ENCODE results near the gene GRK1.
"Not testable (repeated sequence)": the region's sequence is repeated elsewhere in the genome, so short reads cannot be mapped to it uniquely, and the experiment has no call there.

Gene GRK1

DNA sequence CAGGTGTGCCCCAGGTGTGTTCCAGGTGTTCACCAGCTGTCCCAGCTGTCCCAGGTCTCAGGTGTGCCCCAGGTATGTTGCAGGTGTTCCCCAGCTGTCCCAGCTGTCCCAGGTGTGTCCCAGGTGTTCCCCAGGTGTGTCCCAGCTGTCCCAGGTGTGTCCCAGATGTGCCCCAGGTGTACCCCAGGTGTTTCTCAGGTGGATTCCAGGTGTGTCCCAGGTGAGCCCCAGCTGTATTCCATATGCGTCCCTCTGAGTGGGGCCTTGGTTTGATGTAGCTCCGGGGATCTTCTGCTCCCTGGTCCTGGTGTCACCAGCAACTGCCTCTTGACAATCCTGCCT lies 719 bp upstream of the GRK1 start:
- DNase-seq = peak in 1 of 2 experiments; percentile 27

GRCh38 chr13:113667771-113668490 lies 912 bp downstream of the GRK1 start:
- no peak for DNase-seq

DNA sequence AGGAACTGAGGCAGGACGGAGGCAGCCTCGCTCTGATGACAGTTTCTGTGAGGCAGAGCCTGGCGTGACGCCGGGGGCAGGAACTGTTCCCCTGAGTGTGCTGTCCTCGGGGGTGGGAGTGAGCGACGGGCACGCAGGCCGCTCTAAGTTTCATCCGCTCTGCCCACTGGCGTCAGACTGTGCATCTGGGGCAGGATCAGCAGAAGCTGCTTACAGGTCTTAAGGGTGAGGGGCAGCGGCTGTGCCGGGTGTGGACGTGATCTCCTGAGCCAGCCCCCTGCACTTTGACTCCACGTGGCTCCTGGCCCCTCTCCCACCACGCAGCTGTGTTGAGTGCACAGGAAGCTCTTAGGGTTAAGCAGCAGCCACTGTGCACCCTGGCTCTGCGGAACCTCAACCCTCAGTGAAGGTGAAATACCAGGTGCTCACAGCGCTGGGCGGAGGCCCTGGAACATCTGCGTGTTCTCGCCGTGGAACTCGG lies 1.5 kb downstream of the GRK1 start:
- DNase-seq = no peak

GRCh38 chr13:113669231-113669754 lies 2.3 kb downstream of the GRK1 start:
- DNase-seq = no peak

GRCh38 chr13:113669755-113670341 lies 2.8 kb downstream of the GRK1 start:
- DNase-seq = no peak

DNA sequence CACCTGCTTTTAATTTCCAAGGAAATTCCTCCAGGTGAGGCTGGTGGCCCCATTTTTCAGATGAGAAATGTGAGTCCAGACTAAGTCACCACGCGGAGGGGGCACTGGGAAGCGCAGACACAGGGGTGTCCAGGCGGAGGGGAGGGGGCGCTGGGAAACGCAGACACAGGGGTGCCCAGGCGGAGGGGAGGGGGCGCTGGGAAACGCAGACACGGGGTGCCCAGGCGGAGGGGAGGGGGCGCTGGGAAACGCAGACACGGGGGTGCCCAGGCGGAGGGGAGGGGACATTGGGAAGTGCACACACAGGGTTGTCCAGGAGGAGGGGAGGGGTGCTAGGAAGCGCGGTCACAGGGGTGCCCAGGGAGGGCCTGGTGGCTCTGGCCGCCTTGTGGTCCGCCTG lies 3.5 kb downstream of the GRK1 start:
- DNase-seq = no peak

GRCh38 chr13:113671066-113672001 lies 4.3 kb downstream of the GRK1 start:
- DNase-seq = no peak

GRCh38 chr13:113672002-113672651 lies 5.1 kb downstream of the GRK1 start:
- DNase-seq = no peak

GRCh38 chr13:113722921-113723320 lies 55.9 kb downstream of the GRK1 start:
- DNase-seq = no peak

GRCh38 chr13:113723410-113724015 lies 56.5 kb downstream of the GRK1 start:
- no peak for DNase-seq

GRCh38 chr13:113724016-113724758 lies 57.2 kb downstream of the GRK1 start:
- no peak for DNase-seq

DNA sequence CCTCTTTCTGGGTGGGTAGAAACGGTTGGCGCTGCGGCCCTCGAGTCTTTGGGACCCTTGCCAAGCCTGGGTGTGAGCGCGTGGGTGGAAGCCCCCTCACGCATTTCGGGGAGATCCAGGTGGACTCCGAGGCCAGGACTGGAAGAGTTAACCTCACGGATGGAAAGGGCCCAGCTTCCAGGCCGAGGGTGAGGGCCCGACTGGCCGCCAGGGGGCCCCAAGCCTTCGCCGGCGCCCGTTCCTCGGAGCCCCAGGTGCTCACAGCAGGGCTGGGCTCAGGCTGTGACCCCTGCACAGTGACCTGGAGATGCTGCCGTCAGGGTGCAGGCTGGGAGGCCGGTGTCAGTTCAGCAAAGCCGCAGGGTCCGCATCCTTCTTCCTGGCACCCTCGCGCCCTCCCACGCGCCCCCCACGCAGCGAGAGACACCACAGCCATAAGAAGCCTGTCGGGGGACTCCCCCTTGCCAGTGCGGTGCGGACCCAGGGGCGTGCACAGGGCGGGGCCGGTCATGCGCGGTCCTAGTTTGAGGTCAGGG lies 57.8 kb downstream of the GRK1 start:
- DNase-seq = peak; percentile 80 to 92

DNA sequence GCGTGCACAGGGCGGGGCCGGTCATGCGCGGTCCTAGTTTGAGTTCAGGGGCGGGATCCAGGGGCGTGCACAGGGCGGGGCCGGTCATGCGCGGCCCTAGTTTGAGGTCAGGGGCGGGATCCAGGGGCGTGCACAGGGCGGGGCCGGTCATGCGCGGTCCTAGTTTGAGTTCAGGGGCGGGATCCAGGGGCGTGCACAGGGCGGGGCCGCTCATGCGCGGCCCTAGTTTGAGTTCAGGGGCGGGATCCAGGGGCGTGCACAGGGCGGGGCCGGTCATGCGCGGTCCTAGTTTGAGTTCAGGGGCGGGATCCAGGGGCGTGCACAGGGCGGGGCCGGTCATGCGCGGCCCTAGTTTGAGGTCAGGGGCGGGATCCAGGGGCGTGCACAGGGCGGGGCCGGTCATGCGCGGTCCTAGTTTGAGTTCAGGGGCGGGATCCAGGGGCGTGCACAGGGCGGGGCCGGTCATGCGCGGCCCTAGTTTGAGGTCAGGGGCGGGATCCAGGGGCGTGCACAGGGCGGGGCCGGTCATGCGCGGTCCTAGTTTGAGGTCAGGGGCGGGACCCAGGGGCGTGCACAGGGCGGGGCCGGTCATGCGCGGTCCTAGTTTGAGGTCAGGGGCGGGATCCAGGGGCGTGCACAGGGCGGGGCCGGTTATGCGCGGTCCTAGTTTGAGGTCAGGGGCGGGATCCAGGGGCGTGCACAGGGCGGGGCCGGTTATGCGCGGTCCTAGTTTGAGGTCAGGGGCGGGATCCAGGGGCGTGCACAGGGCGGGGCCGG lies 58.5 kb downstream of the GRK1 start:
- DNase-seq = not testable (repeated sequence)

- peak in 1 of 2 experiments; percentile 67 for DNase-seq
Measured at GRCh38 chr13:113726106-113726821, 59.2 kb downstream of the GRK1 start.

DNA sequence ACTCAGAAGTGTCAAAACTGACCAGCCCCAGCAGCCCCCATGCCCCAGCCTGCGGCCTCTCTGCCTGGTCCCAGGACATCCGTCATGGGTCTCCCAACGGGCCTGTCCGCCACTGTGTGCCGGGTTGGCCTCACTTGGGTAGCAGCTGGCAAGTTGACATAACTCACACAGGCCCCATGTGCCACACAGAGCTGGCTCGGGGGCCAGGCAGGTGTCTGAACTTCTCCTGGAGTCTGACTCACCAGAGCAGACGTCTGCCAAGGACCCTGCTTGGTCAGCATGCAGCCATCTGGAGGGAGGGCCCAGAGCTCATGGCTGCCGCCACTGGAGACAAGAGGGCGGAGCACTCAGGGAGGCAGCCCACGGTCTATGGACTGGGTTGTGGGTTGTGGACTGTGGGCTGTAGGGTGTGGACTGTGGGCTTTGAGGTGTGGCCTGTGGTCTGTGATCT lies 60.0 kb downstream of the GRK1 start:
- no peak for DNase-seq

- no peak for DNase-seq
Measured at GRCh38 chr13:113728571-113729054, 61.6 kb downstream of the GRK1 start.

GRCh38 chr13:113729187-113730019 lies 62.4 kb downstream of the GRK1 start:
- no peak for DNase-seq

DNA sequence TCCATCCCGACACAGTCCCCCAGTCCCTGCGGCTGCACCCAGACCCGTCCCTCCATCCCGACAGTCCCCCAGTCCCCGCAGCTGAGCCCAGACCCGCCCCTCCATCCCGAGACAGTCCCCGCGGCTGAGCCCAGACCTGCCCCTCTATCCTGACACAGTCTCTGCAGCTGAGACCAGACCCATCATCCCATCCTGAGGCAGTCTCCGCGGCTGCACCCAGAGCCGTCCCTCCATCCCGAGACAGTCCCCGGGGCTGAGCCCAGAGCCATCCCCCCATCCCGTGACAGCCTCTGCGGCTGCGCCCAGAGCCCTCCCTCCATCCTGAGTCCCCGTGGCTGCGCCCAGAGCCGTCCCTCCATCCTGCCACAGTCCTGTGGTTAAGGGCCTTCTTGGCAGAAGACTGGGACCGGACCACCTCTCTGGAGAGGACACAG lies 63.3 kb downstream of the GRK1 start:
- DNase-seq = no peak

- DNase-seq = no peak
Measured at GRCh38 chr13:113730831-113731191, 63.8 kb downstream of the GRK1 start.
